ENCODE results near the gene CBX1. TPM values are rescaled to one million over a fixed set of nuclear protein-coding genes. Genes with fewer than 3 reads are reported as not detected.

Gene CBX1
- total RNA-seq, 4 donors from 2014 or later: 3.7 to 28.3 (median 12.8) TPM

- TF ChIP-seq CTCF (IDR thresholded peaks at IDR 0.05) (no peak), POLR2A (IDR thresholded peaks at IDR 0.05) (no peak), EP300 (IDR thresholded peaks at IDR 0.05; ENCODE audit: low read depth) (no peak), POLR2AphosphoS5 (IDR thresholded peaks at IDR 0.05) (no peak)
- WGBS, 2 donors (ENCODE audit: low coverage in 1 of 2): 81 to 100% methylated on average over 1 to 6 of the region's 6 CpGs
- Histone ChIP-seq H3K27me3 (peaks cover 15% of the 10 kb centered on the region), H3K27ac (no peak overlapping the region), H3K9me3 (no peaks in the 10 kb centered on the region), H3K4me1 (peaks cover under 1 to 7% (median 3%) of the 10 kb centered on the region in 4 donors), H3K36me3 (no peaks in the 10 kb centered on the region), H3K4me3 (no peak overlapping the region)
- intact Hi-C loops (cut with DNase I; ENCODE audit: low total_unique reads): no loop called here
- in situ Hi-C loops (cut with MboI; ENCODE audit: low pct_ligation_motif_present in 1 of 4, low pct_unique_long_range_greater_than_20kb in 1 of 4, low sequenced_read_pairs in 3 of 4): loop anchor here in 2 of 4 donors (5.0 to 10.0 kb wide), 4 partner anchors 40 to 103 kb away; no protein-coding TSS in a partner anchor
- DNase-seq: no peak
These were observed 69.3 kb downstream of the CBX1 start for GRCh38 chr17:48031966-48032365.

GRCh38 chr17:48030531-48030930, 70.7 kb downstream of the CBX1 start:
- Histone ChIP-seq H3K36me3 (no peaks in the 10 kb centered on the region), H3K9me3 (no peaks in the 10 kb centered on the region), H3K27me3 (peaks cover 3% of the 10 kb centered on the region), H3K4me3 (no peak overlapping the region), H3K27ac (no peak overlapping the region), H3K4me1 (peaks cover 12 to 15% (median 15%) of the 10 kb centered on the region in 4 donors)
- in situ Hi-C loops (cut with MboI; ENCODE audit: low pct_ligation_motif_present in 1 of 4, low pct_unique_long_range_greater_than_20kb in 1 of 4, low sequenced_read_pairs in 3 of 4) (loop anchor here in 2 of 4 donors (5.0 to 10.0 kb wide), 4 partner anchors 42 to 104 kb away; no protein-coding TSS in a partner anchor), intact Hi-C loops (cut with DNase I; ENCODE audit: low total_unique reads) (no loop called here)
- WGBS, 2 donors (ENCODE audit: low coverage in 1 of 2): 59% methylated on average over 5 of the region's 5 CpGs; no CpG with 5 or more reads in 1 of the 2 donors
- no peak for DNase-seq
- TF ChIP-seq EP300 (IDR thresholded peaks at IDR 0.05; ENCODE audit: low read depth) (no peak), POLR2A (IDR thresholded peaks at IDR 0.05) (no peak), CTCF (IDR thresholded peaks at IDR 0.05) (no peak), POLR2AphosphoS5 (IDR thresholded peaks at IDR 0.05) (no peak)

GRCh38 chr17:48028736-48029135, 72.5 kb downstream of the CBX1 start:
- no peak for TF ChIP-seq EP300 (IDR thresholded peaks at IDR 0.05; ENCODE audit: low read depth)
- TF ChIP-seq POLR2A (IDR thresholded peaks at IDR 0.05): no peak
- intact Hi-C loops (cut with DNase I; ENCODE audit: low total_unique reads) (loop anchor here (5.0 kb wide), 1 partner anchor 104 kb away; no protein-coding TSS in a partner anchor), in situ Hi-C loops (cut with MboI; ENCODE audit: low pct_ligation_motif_present in 1 of 4, low pct_unique_long_range_greater_than_20kb in 1 of 4, low sequenced_read_pairs in 3 of 4) (loop anchor here in 2 of 4 donors (10.0 kb wide), 1 partner anchor 46 kb away; no protein-coding TSS in a partner anchor)
- H3K4me1 ChIP-seq: peaks cover 27 to 28% (median 28%) of the 10 kb centered on the region in 4 donors
- no peaks in the 10 kb centered on the region for H3K36me3 ChIP-seq
- 69% methylated on average over 1 of the region's 1 CpG; no CpG with 5 or more reads in 1 of the 2 donors for WGBS, 2 donors (ENCODE audit: low coverage in 1 of 2)
- H3K9me3 ChIP-seq: no peaks in the 10 kb centered on the region
- no peak overlapping the region for H3K4me3 ChIP-seq
- no peak overlapping the region for H3K27ac ChIP-seq
- no peak for DNase-seq
- H3K27me3 ChIP-seq: peaks cover 4% of the 10 kb centered on the region

- Histone ChIP-seq H3K36me3 (no peaks in the 10 kb centered on the region), H3K27ac (no peak overlapping the region), H3K4me3 (no peak overlapping the region), H3K4me1 (peaks cover 35 to 38% (median 36%) of the 10 kb centered on the region in 4 donors), H3K9me3 (no peaks in the 10 kb centered on the region), H3K27me3 (peaks cover 8% of the 10 kb centered on the region)
- TF ChIP-seq CTCF (IDR thresholded peaks at IDR 0.05) (no peak), POLR2AphosphoS5 (IDR thresholded peaks at IDR 0.05) (no peak), POLR2A (IDR thresholded peaks at IDR 0.05) (no peak), EP300 (IDR thresholded peaks at IDR 0.05; ENCODE audit: low read depth) (no peak)
- intact Hi-C loops (cut with DNase I; ENCODE audit: low total_unique reads): loop anchor here (2.0 to 5.0 kb wide), 2 partner anchors 47 to 105 kb away; no protein-coding TSS in a partner anchor
- DNase-seq: no peak
- 83 to 94% methylated on average over 3 to 12 of the region's 12 CpGs for WGBS, 2 donors (ENCODE audit: low coverage in 1 of 2)
- in situ Hi-C loops (cut with MboI; ENCODE audit: low pct_ligation_motif_present in 1 of 4, low pct_unique_long_range_greater_than_20kb in 1 of 4, low sequenced_read_pairs in 3 of 4): loop anchor here in 2 of 4 donors (10.0 kb wide), 1 partner anchor 47 kb away; no protein-coding TSS in a partner anchor
These were observed 73.8 kb downstream of the CBX1 start for GRCh38 chr17:48027322-48027981.

Data from transverse colon (tissue), 4 donors.